Fibroblast of the aortic adventitia (primary cell): ENCODE results near the gene ANO9. TPM values are rescaled to one million over a fixed set of nuclear protein-coding genes. Genes with fewer than 3 reads are reported as not detected.

Experiments
- DNase-seq: peaks from one replicate; pipeline ENCODE4 v3.0.0-alpha.2; 2010; ENCODE audit warnings: low read depth
- H3K4me3 ChIP-seq: 2 replicates; pipeline ENCODE4 v1.5.1; 2011; ENCODE audit warnings: low read depth, mild to moderate bottlenecking, control low read depth, low read length, moderate library complexity
- CTCF ChIP-seq: IDR thresholded peaks from 2 replicates; pipeline ENCODE4 v1.5.1; 2011; ENCODE audit warnings: mild to moderate bottlenecking, low read length, control low read depth, inconsistent platforms; ENCODE audit not compliant: insufficient read depth
- total RNA-seq: library from RNA; depleted of rRNA; stranded (reverse); fragments of >200 nt; gene quantifications from 2 replicates; pipeline ENCODE4 v1.2.3, GENCODE V29; 2012; ENCODE audit warnings: low replicate concordance

The ANO9 gene
- total RNA-seq, 1 donor, result not detected

GRCh38 chr11:409008-409599, 32.7 kb downstream of the ANO9 start:
- no peak for TF ChIP-seq CTCF
- H3K4me3 ChIP-seq, result no peak overlapping the region
- DNase-seq, result no peak

- no peak for DNase-seq
- no peak for TF ChIP-seq CTCF
- no peak overlapping the region for H3K4me3 ChIP-seq
Observed at GRCh38 chr11:408154-409007, 33.4 kb downstream of the ANO9 start.

GRCh38 chr11:407651-408123, 34.1 kb downstream of the ANO9 start:
- no peak overlapping the region for H3K4me3 ChIP-seq

GRCh38 chr11:406796-407650, 34.8 kb downstream of the ANO9 start:
- DNase-seq, result peak; percentile 77
- TF ChIP-seq CTCF, result no peak

More at GRCh38 chr11:407651-408123, 34.1 kb downstream of the ANO9 start:
- no peak for TF ChIP-seq CTCF
- DNase-seq, result no peak

GRCh38 chr11:405954-406795, 35.6 kb downstream of the ANO9 start:
- TF ChIP-seq CTCF, result no peak
- no peak for DNase-seq
- peak overlapping the region; percentile 72 for H3K4me3 ChIP-seq

More at GRCh38 chr11:406796-407650, 34.8 kb downstream of the ANO9 start:
- peak overlapping the region; percentile 72 for H3K4me3 ChIP-seq
